ENCODE measurements around the gene CLDN20.

DNA sequence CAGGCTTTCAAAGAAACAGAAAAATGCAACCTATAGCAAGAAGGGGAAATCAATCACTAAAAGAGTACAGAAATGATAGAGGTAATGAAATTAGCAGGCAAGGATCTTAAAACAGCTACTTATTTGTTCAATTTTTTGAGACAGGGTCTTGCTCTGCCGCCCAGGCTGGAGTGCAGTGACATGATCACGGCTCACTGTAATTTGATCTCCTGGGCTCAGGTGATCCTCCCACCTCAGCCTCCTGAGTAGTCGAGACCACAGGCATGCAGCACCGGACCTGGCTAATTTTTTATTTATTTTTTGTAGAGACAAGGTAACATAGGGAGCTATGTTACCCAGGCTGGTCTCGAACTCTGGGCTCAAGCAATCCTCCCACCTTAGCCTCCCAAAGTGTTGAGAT lies 28.9 kb downstream of the CLDN20 start:
- no peak for TF ChIP-seq POLR2A (IDR thresholded peaks at IDR 0.05)
- TF ChIP-seq, protein P1, sequence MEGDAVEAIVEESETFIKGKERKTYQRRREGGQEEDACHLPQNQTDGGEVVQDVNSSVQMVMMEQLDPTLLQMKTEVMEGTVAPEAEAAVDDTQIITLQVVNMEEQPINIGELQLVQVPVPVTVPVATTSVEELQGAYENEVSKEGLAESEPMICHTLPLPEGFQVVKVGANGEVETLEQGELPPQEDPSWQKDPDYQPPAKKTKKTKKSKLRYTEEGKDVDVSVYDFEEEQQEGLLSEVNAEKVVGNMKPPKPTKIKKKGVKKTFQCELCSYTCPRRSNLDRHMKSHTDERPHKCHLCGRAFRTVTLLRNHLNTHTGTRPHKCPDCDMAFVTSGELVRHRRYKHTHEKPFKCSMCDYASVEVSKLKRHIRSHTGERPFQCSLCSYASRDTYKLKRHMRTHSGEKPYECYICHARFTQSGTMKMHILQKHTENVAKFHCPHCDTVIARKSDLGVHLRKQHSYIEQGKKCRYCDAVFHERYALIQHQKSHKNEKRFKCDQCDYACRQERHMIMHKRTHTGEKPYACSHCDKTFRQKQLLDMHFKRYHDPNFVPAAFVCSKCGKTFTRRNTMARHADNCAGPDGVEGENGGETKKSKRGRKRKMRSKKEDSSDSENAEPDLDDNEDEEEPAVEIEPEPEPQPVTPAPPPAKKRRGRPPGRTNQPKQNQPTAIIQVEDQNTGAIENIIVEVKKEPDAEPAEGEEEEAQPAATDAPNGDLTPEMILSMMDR (IDR thresholded peaks at IDR 0.05), result no peak
